Mucosa of descending colon (tissue), 3 donors: ENCODE results near the gene FTO. TPM values are rescaled to one million over a fixed set of nuclear protein-coding genes. Genes with fewer than 3 reads are reported as not detected.

ENCODE experiments used
- ATAC-seq: fragments of 200-7000 bp; cut with Tn5 transposase; one replicate; pipeline ENCODE4 v1.9.1; 2020; ENCODE audit warnings: mild to moderate bottlenecking, moderate library complexity
- DNase-seq, 3 donors: peaks; one replicate each; pipeline ENCODE4 v3.0.0-alpha.2; 2020
- H3K36me3 ChIP-seq: fragments of 200-600 bp; one replicate; pipeline ENCODE4 v1.8.0; 2021; ENCODE audit warnings: low read depth, mild to moderate bottlenecking
- H3K4me1 ChIP-seq: fragments of 200-600 bp; one replicate; pipeline ENCODE4 v1.8.0; 2021; ENCODE audit warnings: low read depth, mild to moderate bottlenecking
- H3K4me3 ChIP-seq: fragments of 200-600 bp; one replicate; pipeline ENCODE4 v1.8.0; 2021; ENCODE audit warnings: mild to moderate bottlenecking
- H3K9me3 ChIP-seq: fragments of 200-600 bp; one replicate; pipeline ENCODE4 v1.8.0; 2021; ENCODE audit warnings: mild to moderate bottlenecking
- CTCF ChIP-seq: fragments of 200-600 bp; IDR thresholded peaks from one replicate; pipeline ENCODE4 v1.8.0; 2022; ENCODE audit warnings: antibody characterized with exemption, mild to moderate bottlenecking
- intact Hi-C, 2 donors: fragments of 100-400 bp; cut with DNase I in 1 of 2; cut with micrococcal nuclease in 1 of 2; formaldehyde crosslinking; loops; one replicate each; pipeline versions ENCODE4 v1.11.0 to v1.11.1; 2022; cut with DNase I, micrococcal nuclease
- total RNA-seq, 3 donors: library from RNA; stranded (reverse); fragmentation: NEBNext Ultra II Directional in 2 of 3; extraction: Animal tissue kit (Norgen Biotek cat#: 25700) in 2 of 3; gene quantifications; one replicate each; pipeline versions ENCODE4 v1.2.1 to v1.2.4, GENCODE V29; 2021 to 2023
- donor health status: DM: no; HTN: no; CAD: no; lungs with moderate emphysema.
- donor health status: DM: no; HTN: no; CAD: no.
- donor health status: DM: no; HTN: yes; CAD: no.

Gene FTO
- total RNA-seq, 3 donors from 2014 or later = 38.0 to 81.7 (median 39.1) TPM

GRCh38 chr16:54000361-54000760 is 296.4 kb downstream of the FTO start:
- no peak overlapping the region for H3K4me3 ChIP-seq
- no peaks in the 10 kb centered on the region for H3K9me3 ChIP-seq
- no peak for TF ChIP-seq CTCF
- no peaks in the 10 kb centered on the region for H3K4me1 ChIP-seq
- intact Hi-C loops = no loop called here
- H3K36me3 ChIP-seq = no peaks in the 10 kb centered on the region
- no peak for ATAC-seq
- DNase-seq = no peak

DNA sequence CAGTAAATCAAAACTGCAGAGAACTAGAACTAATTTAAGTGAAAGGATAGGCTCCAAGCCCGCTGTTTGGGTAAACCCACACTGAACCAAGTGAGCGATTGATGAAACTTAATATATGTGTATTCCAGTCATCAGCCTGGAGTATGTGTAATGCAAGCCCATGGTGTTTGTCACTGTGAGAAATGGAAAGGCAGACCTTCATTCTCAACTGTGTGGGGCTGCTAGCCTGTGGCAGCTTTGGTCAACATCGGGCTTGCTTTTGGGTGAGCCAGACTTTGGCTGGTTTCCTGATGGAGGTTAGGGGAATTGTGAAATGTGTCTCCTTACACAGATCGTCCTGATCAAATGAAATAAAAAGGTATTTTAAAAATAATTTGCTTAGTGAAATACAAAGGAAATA is 302.7 kb downstream of the FTO start:
- DNase-seq (no peak), ATAC-seq (no peak)
- Histone ChIP-seq H3K36me3 (no peaks in the 10 kb centered on the region), H3K9me3 (no peaks in the 10 kb centered on the region), H3K4me3 (no peak overlapping the region), H3K4me1 (no peaks in the 10 kb centered on the region)
- no peak for TF ChIP-seq CTCF
- intact Hi-C loops = no loop called here

GRCh38 chr16:54007504-54007903 is 303.5 kb downstream of the FTO start:
- TF ChIP-seq CTCF = no peak
- H3K36me3 ChIP-seq = no peaks in the 10 kb centered on the region
- H3K4me3 ChIP-seq = no peak overlapping the region
- no peak for ATAC-seq
- intact Hi-C loops = no loop called here
- DNase-seq = no peak
- H3K9me3 ChIP-seq = peaks cover 3% of the 10 kb centered on the region
- H3K4me1 ChIP-seq = no peaks in the 10 kb centered on the region

DNA sequence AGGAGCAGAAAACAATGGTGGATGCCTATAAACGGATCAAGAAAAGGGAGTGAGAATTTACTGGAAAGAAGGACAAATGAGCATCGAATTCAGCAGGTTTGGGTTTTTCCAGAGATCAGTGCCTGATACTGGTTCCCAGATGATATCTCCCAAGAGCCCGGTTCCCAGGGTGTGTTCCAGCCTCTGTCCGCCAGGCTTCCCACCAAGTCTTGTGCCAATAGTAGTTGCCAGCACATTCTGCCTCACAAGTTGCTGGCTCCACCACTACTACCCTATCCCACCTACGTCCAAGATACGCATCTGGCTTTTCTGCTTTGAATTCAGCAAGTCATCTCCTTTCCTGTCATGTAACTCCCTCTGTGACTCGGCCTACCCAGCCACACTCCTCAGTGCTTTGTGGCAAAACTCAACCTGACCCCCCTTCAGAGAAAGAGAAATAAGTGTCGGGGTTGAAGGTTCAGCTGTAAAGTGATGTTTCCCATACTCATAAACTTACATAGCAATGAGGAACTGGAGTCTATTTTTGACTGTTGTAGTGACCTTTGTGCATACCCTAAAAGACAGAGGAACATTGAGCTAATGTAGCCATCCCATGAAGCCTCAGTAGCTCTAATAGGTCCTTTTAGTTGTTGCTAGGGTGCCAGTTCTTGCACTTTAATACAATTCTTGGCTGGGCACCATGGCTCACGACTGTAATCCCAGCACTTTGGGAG is 305.7 kb downstream of the FTO start:
- ATAC-seq (peak; percentile 93), DNase-seq (peak in 1 of 3 donors; percentile 31)
- intact Hi-C loops = no loop called here
- TF ChIP-seq CTCF = no peak
- Histone ChIP-seq H3K4me1 (no peaks in the 10 kb centered on the region), H3K36me3 (no peaks in the 10 kb centered on the region), H3K4me3 (no peak overlapping the region), H3K9me3 (peaks cover 7% of the 10 kb centered on the region)

- intact Hi-C loops = no loop called here
- Histone ChIP-seq H3K4me3 (no peak overlapping the region), H3K9me3 (peaks cover 7% of the 10 kb centered on the region), H3K4me1 (no peaks in the 10 kb centered on the region), H3K36me3 (no peaks in the 10 kb centered on the region)
- ATAC-seq (peak; percentile 31), DNase-seq (no peak)
- TF ChIP-seq CTCF = no peak
Observed at GRCh38 chr16:54015147-54015546, 311.2 kb downstream of the FTO start.

DNA sequence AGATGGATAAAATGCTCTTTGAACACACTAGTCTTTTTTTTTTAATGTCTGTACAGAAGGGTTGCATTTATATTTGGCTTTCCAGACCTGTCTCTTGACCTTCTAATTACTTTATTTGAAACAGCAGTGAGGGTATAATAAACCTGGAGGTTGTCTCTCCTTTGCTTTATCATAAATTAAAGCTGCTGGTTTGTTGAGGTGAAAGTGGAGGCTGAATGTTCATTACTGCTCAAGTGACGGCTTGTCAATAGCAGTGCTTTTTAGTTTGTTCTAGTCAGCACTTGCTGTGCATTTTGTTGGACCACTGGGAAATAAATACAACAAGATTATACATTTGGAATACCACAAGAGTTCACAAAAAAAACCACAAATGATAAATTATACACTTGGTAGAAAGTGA is 318.4 kb downstream of the FTO start:
- intact Hi-C loops = no loop called here
- no peaks in the 10 kb centered on the region for H3K9me3 ChIP-seq
- H3K4me1 ChIP-seq = no peaks in the 10 kb centered on the region
- ATAC-seq = no peak
- DNase-seq = no peak
- H3K4me3 ChIP-seq = no peak overlapping the region
- TF ChIP-seq CTCF = no peak
- no peaks in the 10 kb centered on the region for H3K36me3 ChIP-seq
